ENCODE measurements around the gene TNK1. TPM values are rescaled to one million over a fixed set of nuclear protein-coding genes. Genes with fewer than 3 reads are reported as not detected.

The TNK1 gene
- total RNA-seq, 1 experiment from 2014 or later = 10.1 TPM

- Histone ChIP-seq H2AK5ac (ENCODE audit: insufficient read length, low read length) (no peak overlapping the region), H2BK15ac (ENCODE audit: low read depth, low read length) (no peak overlapping the region), H3K79me2 (ENCODE audit: insufficient read depth, low read length) (no peaks in the 10 kb centered on the region), H3T11ph (ENCODE audit: low read length) (no peak overlapping the region), H3K18ac (ENCODE audit: insufficient read length, low read depth, low read length) (no peak overlapping the region), H3K79me1 (ENCODE audit: insufficient read depth, low read depth, low read length, poor library complexity, severe bottlenecking) (no peaks in the 10 kb centered on the region), H4K91ac (ENCODE audit: insufficient read length, low read depth, low read length) (no peak overlapping the region), H2BK5ac (ENCODE audit: insufficient read length, low read length) (no peak overlapping the region), H2BK12ac (ENCODE audit: insufficient read length, low read depth, low read length) (no peak overlapping the region), H4K5ac (ENCODE audit: insufficient read length, low read depth, low read length) (no peak overlapping the region), H3K56ac (ENCODE audit: insufficient read length, low read depth, low read length) (no peak overlapping the region), H2BK120ac (ENCODE audit: low read depth, low read length, poor library complexity, severe bottlenecking) (no peak overlapping the region), H4K8ac (replicated peaks; ENCODE audit: insufficient read length, low read depth, low read length) (no peak overlapping the region), H3K14ac (ENCODE audit: insufficient read depth, low read length) (no peak overlapping the region), H3K23me2 (ENCODE audit: insufficient read length, low read depth, low read length, poor library complexity, severe bottlenecking) (no peaks in the 10 kb centered on the region), H3K9me3 (ENCODE audit: control insufficient read depth, low read depth, low read length) (no peaks in the 10 kb centered on the region), H3K4me2 (ENCODE audit: insufficient read depth, insufficient read length, low read length) (no peak overlapping the region), H2AFZ (ENCODE audit: low read length) (no peak overlapping the region), H3K4me1 (ENCODE audit: insufficient read depth, low read length) (peaks cover 5% of the 10 kb centered on the region; the same call in 1 of the 2 replicates), H4K20me1 (ENCODE audit: control insufficient read depth, insufficient read depth, insufficient read length) (no peaks in the 10 kb centered on the region), H3K23ac (ENCODE audit: insufficient read length, low read depth, low read length) (no peak overlapping the region), H3K9ac (ENCODE audit: extremely low read depth, insufficient read length, low read length) (no peak overlapping the region), H3K27ac (ENCODE audit: insufficient read length, low read depth, low read length) (no peak overlapping the region), H3K4ac (ENCODE audit: low read depth, low read length) (no peak overlapping the region), H2BK20ac (ENCODE audit: low read depth, low read length, poor library complexity, severe bottlenecking) (no peak overlapping the region), H3K27me3 (ENCODE audit: insufficient read depth, low read length) (no peaks in the 10 kb centered on the region)
- Mint-ChIP-seq H3K27ac (no peak overlapping the region), H3K9me3 (no peaks in the 10 kb centered on the region), H3K27me3 (ENCODE audit: low read depth) (peaks cover 3% of the 10 kb centered on the region; the same call in 1 of the 2 replicates), H3K36me3 (ENCODE audit: insufficient read depth in 1 of 3, low read depth in 3 of 3) (no peaks in the 10 kb centered on the region), H3K4me3 (no peak overlapping the region), H3K4me1 (peaks cover 5 to 24% of the 10 kb centered on the region in 2 experiments)
- TF ChIP-seq CTCF (conservative IDR thresholded peaks at IDR 0.05) = no peak
- WGBS (ENCODE audit: extremely low coverage, insufficient read length, low lambda C conversion rate) = no CpG with 5 or more reads among the region's 4 CpGs
- DNase-seq = no peak
Observed at GRCh38 chr17:7370853-7371252, 10.0 kb upstream of the TNK1 start.

Measured in H9 (cell line).